Suprapubic skin (tissue), 4 donors: ENCODE measurements around the gene NSG2.

ENCODE experiments used
- EP300 ChIP-seq: sonication (generic); formaldehyde crosslinking; IDR thresholded peaks from one replicate; pipeline ENCODE4 v1.6.1; 2017; ENCODE audit warnings: antibody characterized with exemption
- POLR2A ChIP-seq, 2 donors: fragments of 450-650 bp; IDR thresholded peaks; one replicate each; pipeline ENCODE4 v1.6.1; 2017; ENCODE audit warnings: antibody characterized with exemption in 2 of 2, mild to moderate bottlenecking in 2 of 2, moderate library complexity in 2 of 2
- POLR2AphosphoS5 ChIP-seq, 3 donors: sonication (generic); formaldehyde crosslinking; IDR thresholded peaks; one replicate each; pipeline ENCODE4 v1.6.1; 2017; ENCODE audit warnings: antibody characterized with exemption in 3 of 3
- TF ChIP-seq, protein P1 (sequence below), 2 donors: fragments of 200-600 bp in 1 of 2; fragments of 450-650 bp in 1 of 2; sonication (generic) in 1 of 2; IDR thresholded peaks; one replicate each; pipeline ENCODE4 v1.5.1; 2016 to 2019; ENCODE audit warnings: antibody characterized with exemption in 2 of 2, mild to moderate bottlenecking in 1 of 2, moderate library complexity in 1 of 2

DNA sequence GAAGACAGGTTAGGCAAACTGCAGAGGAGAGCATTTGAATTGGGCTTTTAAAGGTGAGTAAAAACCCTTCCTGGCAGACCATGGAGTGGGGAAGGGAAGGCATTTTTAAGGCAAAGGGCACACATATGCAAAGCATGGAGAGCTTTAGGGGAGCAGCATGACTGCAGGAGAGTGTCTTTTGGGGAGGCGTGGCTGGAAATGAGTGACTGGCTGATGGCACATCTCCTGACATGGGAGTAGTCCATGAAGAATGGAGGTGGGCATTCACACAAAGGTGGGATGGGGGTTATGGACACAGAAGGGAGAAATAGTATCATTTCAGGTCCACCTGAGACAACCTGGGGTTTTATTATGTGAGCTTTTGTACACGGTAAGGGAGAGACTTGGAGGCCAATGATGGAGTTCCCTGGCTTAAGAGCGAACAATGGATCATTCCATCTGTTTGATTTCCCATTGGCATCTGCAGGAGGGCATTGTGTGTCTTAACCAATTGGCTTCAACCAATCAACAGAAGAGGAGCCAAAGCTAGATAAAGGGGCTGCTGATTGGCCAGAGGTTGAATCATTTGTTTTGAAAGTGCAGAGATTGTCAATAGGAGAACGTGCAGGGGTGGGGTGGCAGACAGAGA, 2.1 kb downstream of the NSG2 start:
- no peak for TF ChIP-seq POLR2A (IDR thresholded peaks at IDR 0.05)
- TF ChIP-seq, protein P1, sequence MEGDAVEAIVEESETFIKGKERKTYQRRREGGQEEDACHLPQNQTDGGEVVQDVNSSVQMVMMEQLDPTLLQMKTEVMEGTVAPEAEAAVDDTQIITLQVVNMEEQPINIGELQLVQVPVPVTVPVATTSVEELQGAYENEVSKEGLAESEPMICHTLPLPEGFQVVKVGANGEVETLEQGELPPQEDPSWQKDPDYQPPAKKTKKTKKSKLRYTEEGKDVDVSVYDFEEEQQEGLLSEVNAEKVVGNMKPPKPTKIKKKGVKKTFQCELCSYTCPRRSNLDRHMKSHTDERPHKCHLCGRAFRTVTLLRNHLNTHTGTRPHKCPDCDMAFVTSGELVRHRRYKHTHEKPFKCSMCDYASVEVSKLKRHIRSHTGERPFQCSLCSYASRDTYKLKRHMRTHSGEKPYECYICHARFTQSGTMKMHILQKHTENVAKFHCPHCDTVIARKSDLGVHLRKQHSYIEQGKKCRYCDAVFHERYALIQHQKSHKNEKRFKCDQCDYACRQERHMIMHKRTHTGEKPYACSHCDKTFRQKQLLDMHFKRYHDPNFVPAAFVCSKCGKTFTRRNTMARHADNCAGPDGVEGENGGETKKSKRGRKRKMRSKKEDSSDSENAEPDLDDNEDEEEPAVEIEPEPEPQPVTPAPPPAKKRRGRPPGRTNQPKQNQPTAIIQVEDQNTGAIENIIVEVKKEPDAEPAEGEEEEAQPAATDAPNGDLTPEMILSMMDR (IDR thresholded peaks at IDR 0.05), result no peak
- no peak for TF ChIP-seq POLR2AphosphoS5 (IDR thresholded peaks at IDR 0.05)
- no peak for TF ChIP-seq EP300
